ENCODE data around the gene HDAC11.
"Not testable (repeated sequence)": the region's sequence is repeated elsewhere in the genome, so short reads cannot be mapped to it uniquely, and the experiment has no call there.

Gene HDAC11

DNA sequence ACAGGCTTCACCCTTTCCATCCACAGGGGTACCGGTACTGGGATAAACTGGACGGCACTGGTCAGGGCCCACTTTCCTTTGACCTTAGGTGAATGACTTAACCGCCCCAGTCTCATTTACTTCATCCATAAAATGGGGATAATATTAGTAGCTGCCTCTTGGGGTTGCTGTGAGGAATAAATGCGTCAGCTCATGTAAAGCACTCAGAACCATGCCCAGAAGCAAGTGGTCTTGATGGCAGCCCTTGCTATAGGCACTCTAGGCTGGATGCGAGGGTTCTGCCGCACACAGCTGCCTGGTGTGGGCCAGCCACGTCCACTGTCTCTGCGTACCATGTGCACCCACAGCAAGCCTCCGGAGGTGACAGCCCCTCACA, 36.6 kb downstream of the HDAC11 start:
- no peak for DNase-seq (ENCODE audit: low read depth)
- no peak overlapping the region for H3K4me3 ChIP-seq (ENCODE audit: low read length)
- TF ChIP-seq, protein P1, sequence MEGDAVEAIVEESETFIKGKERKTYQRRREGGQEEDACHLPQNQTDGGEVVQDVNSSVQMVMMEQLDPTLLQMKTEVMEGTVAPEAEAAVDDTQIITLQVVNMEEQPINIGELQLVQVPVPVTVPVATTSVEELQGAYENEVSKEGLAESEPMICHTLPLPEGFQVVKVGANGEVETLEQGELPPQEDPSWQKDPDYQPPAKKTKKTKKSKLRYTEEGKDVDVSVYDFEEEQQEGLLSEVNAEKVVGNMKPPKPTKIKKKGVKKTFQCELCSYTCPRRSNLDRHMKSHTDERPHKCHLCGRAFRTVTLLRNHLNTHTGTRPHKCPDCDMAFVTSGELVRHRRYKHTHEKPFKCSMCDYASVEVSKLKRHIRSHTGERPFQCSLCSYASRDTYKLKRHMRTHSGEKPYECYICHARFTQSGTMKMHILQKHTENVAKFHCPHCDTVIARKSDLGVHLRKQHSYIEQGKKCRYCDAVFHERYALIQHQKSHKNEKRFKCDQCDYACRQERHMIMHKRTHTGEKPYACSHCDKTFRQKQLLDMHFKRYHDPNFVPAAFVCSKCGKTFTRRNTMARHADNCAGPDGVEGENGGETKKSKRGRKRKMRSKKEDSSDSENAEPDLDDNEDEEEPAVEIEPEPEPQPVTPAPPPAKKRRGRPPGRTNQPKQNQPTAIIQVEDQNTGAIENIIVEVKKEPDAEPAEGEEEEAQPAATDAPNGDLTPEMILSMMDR (IDR thresholded peaks at IDR 0.05; ENCODE audit: insufficient read depth, low read depth, low read length, missing control alignments), result no peak

DNA sequence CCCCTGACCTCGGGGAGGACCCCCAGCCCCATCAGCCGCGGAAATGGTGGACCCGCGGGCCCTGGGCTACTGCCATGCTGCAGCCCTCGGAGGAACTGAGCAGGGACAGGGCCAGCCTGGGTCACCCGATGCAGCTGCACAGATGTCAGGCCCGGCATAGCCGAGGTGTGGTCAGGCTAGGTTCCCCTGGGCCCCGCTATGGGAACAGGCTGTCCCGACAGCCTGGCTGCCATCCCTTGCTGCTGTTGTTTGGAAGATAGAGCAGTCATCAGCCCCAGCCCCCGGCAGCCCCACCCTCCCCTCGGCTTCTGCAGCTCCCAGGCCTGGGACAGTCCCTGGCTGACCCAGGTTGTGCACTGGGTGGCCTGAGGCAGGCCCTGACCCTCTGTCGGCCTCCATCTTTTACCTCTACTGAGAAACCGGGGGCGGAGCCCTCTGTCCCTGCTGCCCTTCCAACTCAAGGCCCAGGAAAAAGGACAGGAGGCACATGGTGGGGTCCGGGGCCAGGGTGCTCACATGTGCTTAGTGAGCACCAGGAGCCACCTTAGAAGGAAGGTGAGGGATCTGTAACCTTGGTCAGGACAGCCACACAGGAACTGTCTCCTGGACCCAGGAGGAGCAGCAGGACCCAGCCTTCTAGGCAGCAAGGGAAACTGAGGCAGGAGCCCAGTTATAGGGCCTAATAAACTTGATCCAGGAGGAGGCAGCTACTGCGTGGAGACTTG, 37.3 kb downstream of the HDAC11 start:
- H3K4me3 ChIP-seq (ENCODE audit: low read length), result no peak overlapping the region
- no peak for DNase-seq (ENCODE audit: low read depth)
- TF ChIP-seq, protein P1 (IDR thresholded peaks at IDR 0.05; ENCODE audit: insufficient read depth, low read depth, low read length, missing control alignments), result no peak

DNA sequence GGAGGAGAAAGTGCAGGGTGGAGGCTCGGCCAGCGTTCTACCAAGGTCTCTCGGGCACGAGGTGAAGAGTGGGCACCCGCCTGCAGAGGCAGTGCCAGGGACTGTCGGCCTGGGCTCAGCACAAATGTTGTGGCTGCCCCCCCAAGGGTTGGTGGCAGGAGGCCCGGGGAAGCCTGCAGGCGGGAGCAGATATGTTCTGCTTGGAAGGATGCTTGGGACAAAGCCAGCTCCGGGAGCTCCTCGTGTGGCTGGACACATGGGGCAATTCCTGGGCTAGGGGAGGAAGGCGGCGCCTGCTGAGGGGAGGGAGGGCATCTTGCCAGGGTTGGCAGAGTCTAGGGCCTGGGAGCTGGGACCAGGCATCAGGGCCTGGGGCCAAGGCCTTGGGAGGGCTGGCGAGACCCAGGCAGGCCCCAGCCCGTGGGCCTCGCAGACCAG, 38.4 kb downstream of the HDAC11 start:
- no peak overlapping the region for H3K4me3 ChIP-seq (ENCODE audit: low read length)
- TF ChIP-seq, protein P1 (IDR thresholded peaks at IDR 0.05; ENCODE audit: insufficient read depth, low read depth, low read length, missing control alignments), result no peak
- DNase-seq (ENCODE audit: low read depth), result no peak

DNA sequence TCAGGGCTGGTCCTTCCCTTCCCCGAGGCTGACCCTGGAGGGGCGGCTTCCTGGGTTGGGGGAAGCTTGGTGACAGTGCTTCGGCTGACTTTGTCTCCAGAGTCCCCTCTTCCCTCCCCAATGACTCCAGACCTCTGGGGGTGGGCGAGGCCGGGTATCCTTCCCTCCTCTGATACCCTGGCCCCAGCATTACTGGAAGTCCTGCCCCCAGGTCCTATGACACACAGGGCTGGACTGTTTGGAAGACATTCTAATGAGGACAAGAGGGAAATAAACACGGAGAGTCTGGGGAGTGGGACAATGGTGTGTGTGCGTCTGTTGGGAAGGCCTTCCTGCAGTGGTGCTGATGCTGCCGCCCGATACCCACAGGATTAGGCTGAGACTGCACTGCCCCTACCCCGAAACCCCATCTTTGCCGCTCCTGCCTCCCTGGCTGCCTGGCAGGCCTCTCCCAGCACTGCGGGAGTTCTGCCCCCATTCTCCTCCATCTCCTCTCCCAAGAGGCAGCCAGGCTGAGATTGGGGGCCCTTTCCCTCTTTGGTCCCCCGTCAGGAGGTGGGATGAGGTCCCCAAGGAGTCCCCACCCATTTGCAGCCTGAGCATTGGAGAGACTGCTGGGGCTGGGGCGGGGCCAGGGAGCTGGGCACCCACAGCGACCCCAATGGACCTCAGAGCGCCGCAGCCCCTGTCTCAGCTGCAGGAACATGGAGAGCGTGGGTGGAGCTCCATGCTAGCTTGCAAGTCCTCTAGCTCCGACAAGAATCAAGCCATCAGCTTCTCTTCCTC, 39.1 kb downstream of the HDAC11 start:
- TF ChIP-seq, protein P1 (IDR thresholded peaks at IDR 0.05; ENCODE audit: insufficient read depth, low read depth, low read length, missing control alignments), result no peak
- DNase-seq (ENCODE audit: low read depth), result no peak

DNA sequence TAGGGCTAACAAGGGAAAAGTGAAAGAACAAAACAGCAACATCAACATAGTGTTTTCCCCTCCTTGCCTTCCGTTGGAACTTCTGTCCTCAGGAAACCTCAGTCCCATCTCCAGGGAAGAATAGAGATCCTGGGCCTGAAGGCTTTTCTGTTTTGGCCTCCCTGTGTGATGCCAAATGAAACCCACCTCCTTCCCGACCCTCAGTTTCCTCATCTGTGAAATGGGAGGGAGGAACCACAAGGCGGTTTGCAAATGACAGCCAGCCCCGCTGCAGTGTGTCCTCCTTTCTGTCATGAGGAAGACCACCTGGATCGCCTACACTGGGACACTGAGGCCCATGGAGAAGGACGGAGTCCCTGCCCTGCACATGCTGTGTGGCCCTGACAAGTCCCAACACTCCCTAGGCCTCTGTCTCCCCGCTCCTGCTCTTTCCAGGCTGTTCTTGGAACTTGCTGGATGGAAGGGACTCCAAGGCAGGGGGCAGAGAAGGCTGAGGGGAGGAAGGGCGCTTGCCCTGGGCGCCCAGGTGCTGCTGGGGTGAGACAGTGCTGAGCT, 40.3 kb downstream of the HDAC11 start:
- no peak overlapping the region for H3K4me3 ChIP-seq (ENCODE audit: low read length)
- TF ChIP-seq, protein P1 (IDR thresholded peaks at IDR 0.05; ENCODE audit: insufficient read depth, low read depth, low read length, missing control alignments), result no peak
- no peak for DNase-seq (ENCODE audit: low read depth)

More for the DNA sequence above, 39.1 kb downstream of the HDAC11 start:
- no peak overlapping the region for H3K4me3 ChIP-seq (ENCODE audit: low read length)

DNA sequence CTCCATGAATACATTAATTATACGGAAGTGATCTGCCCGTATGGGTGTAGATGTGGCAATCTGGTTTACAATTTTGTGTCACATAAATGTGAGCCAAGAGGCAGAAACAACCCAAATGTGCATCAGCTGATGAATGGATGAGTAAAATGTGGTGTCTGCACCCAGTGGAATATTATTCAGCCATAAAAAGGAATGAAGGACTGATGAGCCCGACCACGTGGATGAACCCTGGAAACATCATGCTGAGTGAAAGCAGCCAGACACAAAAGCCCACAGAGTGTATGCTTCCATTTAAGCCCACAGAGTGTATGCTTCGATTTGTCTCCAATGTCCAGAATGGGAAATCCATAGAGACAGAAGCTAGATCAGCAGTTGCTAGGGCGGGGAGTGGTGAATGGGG, 41.2 kb downstream of the HDAC11 start:
- TF ChIP-seq, protein P1 (IDR thresholded peaks at IDR 0.05; ENCODE audit: insufficient read depth, low read depth, low read length, missing control alignments), result no peak
- no peak for DNase-seq (ENCODE audit: low read depth)

DNA sequence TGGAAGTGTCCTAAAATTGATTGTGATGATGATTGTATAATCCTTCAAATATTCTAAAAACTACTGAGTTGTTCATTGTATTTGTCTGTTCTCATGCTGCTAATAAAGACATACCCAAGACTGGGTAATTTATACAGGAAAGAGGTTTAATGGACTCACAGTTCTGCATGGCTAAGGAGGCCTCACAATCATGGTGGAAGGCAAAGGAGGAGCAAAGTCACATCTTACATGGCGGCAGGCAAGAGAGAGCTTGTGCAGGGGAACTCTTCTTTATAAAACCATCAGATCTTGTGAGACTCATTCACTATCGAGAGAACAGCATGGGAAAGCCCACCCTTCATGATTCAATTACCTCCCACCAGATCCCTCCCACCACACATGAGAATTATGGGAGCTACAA, 41.6 kb downstream of the HDAC11 start:
- DNase-seq (ENCODE audit: low read depth); H3K4me3 ChIP-seq (ENCODE audit: low read length): not testable (repeated sequence)

More for the DNA sequence above, 41.2 kb downstream of the HDAC11 start:
- no peak overlapping the region for H3K4me3 ChIP-seq (ENCODE audit: low read length)

Data from epithelial cell of esophagus (primary cell).